ENCODE measurements around the gene NUS1.
"Not testable (repeated sequence)": the region's sequence is repeated elsewhere in the genome, so short reads cannot be mapped to it uniquely, and the experiment has no call there.

DNA sequence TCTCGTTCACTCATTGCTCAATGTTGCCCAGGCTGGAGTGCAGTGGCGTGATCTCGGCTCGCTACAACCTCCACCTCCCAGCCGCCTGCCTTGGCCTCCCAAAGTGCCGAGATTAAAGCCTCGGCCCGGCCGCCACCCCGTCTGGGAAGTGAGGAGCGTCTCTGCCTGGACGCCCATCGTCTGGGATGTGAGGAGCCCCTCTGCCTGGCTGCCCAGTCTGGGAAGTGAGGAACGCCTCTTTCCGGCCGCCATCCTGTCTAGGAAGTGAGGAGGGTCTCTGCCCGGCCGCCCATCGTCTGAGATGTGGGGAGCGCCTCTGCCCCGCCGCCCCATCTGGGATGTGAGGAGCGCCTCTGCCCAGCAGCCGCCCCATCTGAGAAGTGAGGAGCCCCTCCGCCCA lies 75.4 kb downstream of the NUS1 start:
- TF ChIP-seq TAF1 (IDR thresholded peaks at IDR 0.05; ENCODE audit: borderline replicate concordance, low read depth, low read length); RAD21 (IDR thresholded peaks at IDR 0.05; ENCODE audit: insufficient read depth, low read depth, low read length); USF1 (IDR thresholded peaks at IDR 0.05; ENCODE audit: borderline replicate concordance, extremely low read length, insufficient read depth, low read depth, low read length); MYB (IDR thresholded peaks at IDR 0.05; ENCODE audit: borderline replicate concordance, low read depth, low read length); POLR2A (IDR thresholded peaks at IDR 0.05; ENCODE audit: low read depth, low read length); SRF (IDR thresholded peaks at IDR 0.05; ENCODE audit: low read depth in 2 of 2, low read length in 2 of 2); USF2 (IDR thresholded peaks at IDR 0.05; ENCODE audit: borderline replicate concordance, low read depth, low read length); NR2F1 (conservative IDR thresholded peaks at IDR 0.05); NBN (IDR thresholded peaks at IDR 0.05); ZNF207 (IDR thresholded peaks at IDR 0.05; ENCODE audit: borderline replicate concordance); KDM1A (IDR thresholded peaks at IDR 0.05; ENCODE audit: borderline replicate concordance); SMC3 (IDR thresholded peaks at IDR 0.05; ENCODE audit: borderline replicate concordance, low read length); SIX5 (IDR thresholded peaks at IDR 0.05; ENCODE audit: low read depth, low read length, severe bottlenecking): not testable (repeated sequence)
